ENCODE data around the gene FOXO6.

Gene FOXO6

GRCh38 chr1:41378999-41379737, 17.9 kb downstream of the FOXO6 start:
- no peaks in the 10 kb centered on the region for H3K9me3 Mint-ChIP-seq
- peaks cover 56% of the 10 kb centered on the region for H3K27me3 Mint-ChIP-seq
- H3K27ac Mint-ChIP-seq = no peak overlapping the region
- H3K4me3 Mint-ChIP-seq = no peak overlapping the region
- peaks cover 16% of the 10 kb centered on the region for H3K4me1 Mint-ChIP-seq (ENCODE audit: low read depth)
- H3K36me3 Mint-ChIP-seq (ENCODE audit: low read depth) = no peaks in the 10 kb centered on the region

GRCh38 chr1:41379738-41380130, 18.5 kb downstream of the FOXO6 start:
- H3K36me3 Mint-ChIP-seq (ENCODE audit: low read depth) = no peaks in the 10 kb centered on the region
- no peak overlapping the region for H3K27ac Mint-ChIP-seq
- H3K4me1 Mint-ChIP-seq (ENCODE audit: low read depth) = peaks cover 16% of the 10 kb centered on the region
- peaks cover 60% of the 10 kb centered on the region for H3K27me3 Mint-ChIP-seq
- no peaks in the 10 kb centered on the region for H3K9me3 Mint-ChIP-seq
- no peak overlapping the region for H3K4me3 Mint-ChIP-seq

- Mint-ChIP-seq H3K4me1 (ENCODE audit: low read depth) (peaks cover 16% of the 10 kb centered on the region), H3K4me3 (no peak overlapping the region), H3K27ac (no peak overlapping the region), H3K36me3 (ENCODE audit: low read depth) (no peaks in the 10 kb centered on the region), H3K27me3 (peaks cover 63% of the 10 kb centered on the region), H3K9me3 (no peaks in the 10 kb centered on the region)
Observed at GRCh38 chr1:41380195-41380594, 19.0 kb downstream of the FOXO6 start.

GRCh38 chr1:41380979-41381691, 19.9 kb downstream of the FOXO6 start:
- no peak overlapping the region for H3K27ac Mint-ChIP-seq

GRCh38 chr1:41381692-41382479, 20.7 kb downstream of the FOXO6 start:
- Mint-ChIP-seq H3K9me3 (no peaks in the 10 kb centered on the region), H3K27me3 (peaks cover 62% of the 10 kb centered on the region), H3K36me3 (ENCODE audit: low read depth) (no peaks in the 10 kb centered on the region), H3K4me3 (peak overlapping the region; percentile 74), H3K4me1 (ENCODE audit: low read depth) (peaks cover 16% of the 10 kb centered on the region), H3K27ac (no peak overlapping the region)

More at GRCh38 chr1:41380979-41381691, 19.9 kb downstream of the FOXO6 start:
- H3K4me1 Mint-ChIP-seq (ENCODE audit: low read depth) = peaks cover 16% of the 10 kb centered on the region
- no peaks in the 10 kb centered on the region for H3K36me3 Mint-ChIP-seq (ENCODE audit: low read depth)
- no peaks in the 10 kb centered on the region for H3K9me3 Mint-ChIP-seq
- H3K4me3 Mint-ChIP-seq = peak overlapping the region; percentile 74
- peaks cover 63% of the 10 kb centered on the region for H3K27me3 Mint-ChIP-seq

GRCh38 chr1:41382480-41383090, 21.4 kb downstream of the FOXO6 start:
- peaks cover 64% of the 10 kb centered on the region for H3K27me3 Mint-ChIP-seq
- H3K27ac Mint-ChIP-seq = no peak overlapping the region
- H3K36me3 Mint-ChIP-seq (ENCODE audit: low read depth) = no peaks in the 10 kb centered on the region
- peak overlapping the region; percentile 53 for H3K4me3 Mint-ChIP-seq
- no peaks in the 10 kb centered on the region for H3K9me3 Mint-ChIP-seq
- H3K4me1 Mint-ChIP-seq (ENCODE audit: low read depth) = peaks cover 16% of the 10 kb centered on the region

GRCh38 chr1:41383094-41383852, 22.0 kb downstream of the FOXO6 start:
- H3K4me3 Mint-ChIP-seq = peak overlapping the region; percentile 53
- no peaks in the 10 kb centered on the region for H3K9me3 Mint-ChIP-seq
- H3K36me3 Mint-ChIP-seq (ENCODE audit: low read depth) = no peaks in the 10 kb centered on the region
- H3K27me3 Mint-ChIP-seq = peaks cover 64% of the 10 kb centered on the region
- H3K27ac Mint-ChIP-seq = no peak overlapping the region
- H3K4me1 Mint-ChIP-seq (ENCODE audit: low read depth) = peaks cover 16% of the 10 kb centered on the region

- Mint-ChIP-seq H3K27me3 (peaks cover 60% of the 10 kb centered on the region), H3K36me3 (ENCODE audit: low read depth) (no peaks in the 10 kb centered on the region), H3K4me3 (no peak overlapping the region), H3K4me1 (ENCODE audit: low read depth) (peaks cover 16% of the 10 kb centered on the region), H3K9me3 (no peaks in the 10 kb centered on the region), H3K27ac (no peak overlapping the region)
Observed at GRCh38 chr1:41384579-41384978, 23.3 kb downstream of the FOXO6 start.

- peaks cover 49% of the 10 kb centered on the region for H3K27me3 Mint-ChIP-seq
- peaks cover 16% of the 10 kb centered on the region for H3K4me1 Mint-ChIP-seq (ENCODE audit: low read depth)
- no peaks in the 10 kb centered on the region for H3K9me3 Mint-ChIP-seq
- H3K27ac Mint-ChIP-seq = no peak overlapping the region
- H3K36me3 Mint-ChIP-seq (ENCODE audit: low read depth) = no peaks in the 10 kb centered on the region
- no peak overlapping the region for H3K4me3 Mint-ChIP-seq
Observed at GRCh38 chr1:41385398-41386195, 24.4 kb downstream of the FOXO6 start.

GRCh38 chr1:41386196-41386663, 25.0 kb downstream of the FOXO6 start:
- Mint-ChIP-seq H3K36me3 (ENCODE audit: low read depth) (no peaks in the 10 kb centered on the region), H3K27me3 (peaks cover 45% of the 10 kb centered on the region), H3K4me1 (ENCODE audit: low read depth) (peaks cover 14% of the 10 kb centered on the region)

GRCh38 chr1:41387667-41388091, 26.4 kb downstream of the FOXO6 start:
- H3K4me3 Mint-ChIP-seq = no peak overlapping the region
- H3K27ac Mint-ChIP-seq = no peak overlapping the region
- no peaks in the 10 kb centered on the region for H3K36me3 Mint-ChIP-seq (ENCODE audit: low read depth)
- H3K27me3 Mint-ChIP-seq = peaks cover 41% of the 10 kb centered on the region
- H3K4me1 Mint-ChIP-seq (ENCODE audit: low read depth) = peaks cover 10% of the 10 kb centered on the region
- H3K9me3 Mint-ChIP-seq = no peaks in the 10 kb centered on the region

More at GRCh38 chr1:41386196-41386663, 25.0 kb downstream of the FOXO6 start:
- Mint-ChIP-seq H3K9me3 (no peaks in the 10 kb centered on the region), H3K4me3 (no peak overlapping the region), H3K27ac (no peak overlapping the region)

- Mint-ChIP-seq H3K36me3 (ENCODE audit: low read depth) (no peaks in the 10 kb centered on the region), H3K4me1 (ENCODE audit: low read depth) (peaks cover 3% of the 10 kb centered on the region), H3K4me3 (no peak overlapping the region), H3K9me3 (no peaks in the 10 kb centered on the region), H3K27ac (no peak overlapping the region), H3K27me3 (peaks cover 33% of the 10 kb centered on the region)
Observed at GRCh38 chr1:41388510-41388909, 27.3 kb downstream of the FOXO6 start.

GRCh38 chr1:41389009-41389408, 27.8 kb downstream of the FOXO6 start:
- Mint-ChIP-seq H3K27me3 (peaks cover 30% of the 10 kb centered on the region), H3K9me3 (no peaks in the 10 kb centered on the region), H3K27ac (no peak overlapping the region), H3K4me3 (no peak overlapping the region), H3K36me3 (ENCODE audit: low read depth) (no peaks in the 10 kb centered on the region), H3K4me1 (ENCODE audit: low read depth) (no peaks in the 10 kb centered on the region)

Data from stimulated activated naive CD8-positive, alpha-beta T cell treated with anti-CD3 and anti-CD28 coated beads, Interleukin-15, Interleukin-2, amounts not matched to agents 100 ng/mL and 50 ng/mL, for 24 hours (primary cell).